Sciatic nerve (tissue), 2 donors: ENCODE measurements around the gene NEK9. TPM values are rescaled to one million over a fixed set of nuclear protein-coding genes. Genes with fewer than 3 reads are reported as not detected.
"Not testable (repeated sequence)": the region's sequence is repeated elsewhere in the genome, so short reads cannot be mapped to it uniquely, and the experiment has no call there.

ENCODE experiments used
- ATAC-seq: fragments of 200-7000 bp; cut with Tn5 transposase; one replicate; pipeline ENCODE4 v1.9.1; 2020; ENCODE audit warnings: mild to moderate bottlenecking, moderate library complexity
- DNase-seq: peaks from one replicate; pipeline ENCODE4 v3.0.0-alpha.2; 2020; ENCODE audit warnings: low spot score
- intact Hi-C: fragments of 100-400 bp; cut with DNase I; formaldehyde crosslinking; loops from one replicate; pipeline ENCODE4 v1.14.2; 2022
- total RNA-seq: library from RNA; stranded (reverse); fragmentation: NEBNext Ultra II Directional; extraction: Animal tissue kit (Norgen Biotek cat#: 25700); gene quantifications from one replicate; pipeline ENCODE4 v1.2.1, GENCODE V29; 2021
- donor health status: DM: no; HTN: no; CAD: no.
- donor health status: DM: no; HTN: no; CAD: no.

The NEK9 gene
- total RNA-seq, 1 donor from 2014 or later, result 111 TPM

- ATAC-seq, result no peak
- intact Hi-C loops, result no loop called here
- no peak for DNase-seq
Observed at GRCh38 chr14:75077794-75078193, 49.1 kb downstream of the NEK9 start.

- DNase-seq (peak; percentile 76), ATAC-seq (peak; percentile 1)
- intact Hi-C loops, result no loop called here
Observed at GRCh38 chr14:75070383-75070782, 56.5 kb downstream of the NEK9 start.

- DNase-seq, result no peak
- intact Hi-C loops, result no loop called here
- ATAC-seq, result peak; percentile 16
Observed at GRCh38 chr14:75069811-75070145, 57.1 kb downstream of the NEK9 start.

GRCh38 chr14:75069121-75069810 is 57.6 kb downstream of the NEK9 start, which contains the start of gene ZC2HC1C:
Gene ZC2HC1C, plus strand, starts transcription at chr14:75069641. Its CDS starts 933 bp downstream, at chr14:75070574.
- ATAC-seq, result peak; percentile 98
- intact Hi-C loops, result no loop called here
- peak; percentile 98 for DNase-seq

GRCh38 chr14:75068294-75069120 is 58.3 kb downstream of the NEK9 start:
- ATAC-seq (no peak), DNase-seq (no peak)
- intact Hi-C loops, result no loop called here

- ATAC-seq, intact Hi-C loops: not testable (repeated sequence)
Observed at GRCh38 chr14:75067765-75068164, 59.1 kb downstream of the NEK9 start.

GRCh38 chr14:75067212-75067611 is 59.6 kb downstream of the NEK9 start:
- intact Hi-C loops, result no loop called here
- ATAC-seq (no peak), DNase-seq (no peak)

More at GRCh38 chr14:75067765-75068164, 59.1 kb downstream of the NEK9 start:
- not testable (repeated sequence) for DNase-seq

GRCh38 chr14:75066691-75067090 is 60.2 kb downstream of the NEK9 start:
- ATAC-seq (no peak), DNase-seq (no peak)
- intact Hi-C loops, result no loop called here

GRCh38 chr14:75064205-75064567 is 62.7 kb downstream of the NEK9 start:
- ATAC-seq (no peak), DNase-seq (no peak)
- intact Hi-C loops, result no loop called here

GRCh38 chr14:75063491-75064204 is 63.2 kb downstream of the NEK9 start, which contains the start of gene ACYP1:
Gene ACYP1, minus strand, starts transcription at chr14:75064024. Its CDS starts 471 bp downstream, at chr14:75063553.
- ATAC-seq (peak; percentile 98), DNase-seq (peak; percentile 96)
- intact Hi-C loops, result no loop called here

- no peak for ATAC-seq
Observed at GRCh38 chr14:75063013-75063412, 63.8 kb downstream of the NEK9 start.

GRCh38 chr14:75060420-75060819 is 66.4 kb downstream of the NEK9 start:
- intact Hi-C loops, result no loop called here
- no peak for ATAC-seq
- no peak for DNase-seq

More at GRCh38 chr14:75063013-75063412, 63.8 kb downstream of the NEK9 start:
- intact Hi-C loops, result no loop called here
- no peak for DNase-seq

- ATAC-seq (no peak), DNase-seq (no peak)
- intact Hi-C loops, result no loop called here
Observed at GRCh38 chr14:75059642-75060041, 67.2 kb downstream of the NEK9 start.

- intact Hi-C loops, result no loop called here
- ATAC-seq (no peak), DNase-seq (no peak)
Observed at GRCh38 chr14:75054421-75054820, 72.4 kb downstream of the NEK9 start.

GRCh38 chr14:75053396-75054291 is 73.2 kb downstream of the NEK9 start:
- DNase-seq (no peak), ATAC-seq (no peak)
- intact Hi-C loops, result no loop called here

- DNase-seq (no peak), ATAC-seq (no peak)
- intact Hi-C loops, result no loop called here
Observed at GRCh38 chr14:75051556-75051899, 75.3 kb downstream of the NEK9 start.

GRCh38 chr14:75050852-75051555 is 75.8 kb downstream of the NEK9 start, which contains the start of gene MLH3:
Gene MLH3, minus strand, starts transcription at chr14:75051467. Its CDS starts 1,812 bp downstream, at chr14:75049655.
- DNase-seq, result peak; percentile 91
- intact Hi-C loops, result no loop called here

GRCh38 chr14:75049731-75050201 is 77.1 kb downstream of the NEK9 start:
- ATAC-seq, result peak; percentile 76

More at GRCh38 chr14:75050852-75051555, 75.8 kb downstream of the NEK9 start, which contains the start of gene MLH3:
- peak; percentile 84 for ATAC-seq

More at GRCh38 chr14:75049731-75050201, 77.1 kb downstream of the NEK9 start:
- DNase-seq, result no peak
- intact Hi-C loops, result no loop called here
